SU-DHL-6 (cell line): ENCODE data around the gene SCGB1D1.
A peak's percentile ranks its signal among the peaks of the same experiment; 100 is the strongest.

Experiments used
- EZH2phosphoT487 ChIP-seq: fragments of 200-600 bp; sonication (generic), shearing (Covaris generic); conservative IDR thresholded peaks from 2 replicates; pipeline ENCODE4 v1.6.1; 2018; ENCODE audit warnings: mild to moderate bottlenecking, antibody characterized with exemption, low read length, moderate library complexity, mixed read lengths
- TF ChIP-seq, protein P1 (sequence below): fragments of 200-600 bp; sonication (generic); IDR thresholded peaks from one replicate; pipeline ENCODE4 v1.5.1; 2017; ENCODE audit warnings: antibody characterized with exemption, mild to moderate bottlenecking, low read length, moderate library complexity; ENCODE audit not compliant: insufficient read depth, poor library complexity, severe bottlenecking

DNA sequence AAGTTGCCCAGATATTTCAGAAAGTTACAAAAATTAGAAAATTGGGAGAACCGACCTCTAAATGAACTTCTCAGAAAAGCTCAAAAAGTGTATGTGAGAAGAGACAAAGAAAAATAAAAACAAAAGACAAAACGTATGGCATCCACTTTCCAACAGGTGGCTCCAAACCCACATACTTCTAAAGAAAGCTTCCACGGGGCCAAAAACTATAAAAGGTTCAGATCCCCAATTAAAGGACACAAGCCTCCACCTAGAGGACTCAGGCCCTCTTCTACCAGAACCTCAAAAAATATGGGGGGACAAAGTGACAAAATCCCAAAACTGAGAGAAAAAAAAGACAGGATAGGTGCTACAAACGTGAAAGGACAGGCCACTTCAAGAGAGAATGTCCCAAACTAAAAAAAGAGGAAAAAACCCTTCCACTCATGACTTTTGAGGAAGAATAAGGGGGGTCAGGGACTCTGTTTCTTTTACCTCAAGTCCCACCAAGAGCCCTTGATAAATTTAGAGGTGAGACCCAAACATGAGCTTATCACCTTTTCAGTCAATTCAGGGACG is 27.3 kb downstream of the SCGB1D1 start:
- no peak for TF ChIP-seq EZH2phosphoT487
- TF ChIP-seq, protein P1, sequence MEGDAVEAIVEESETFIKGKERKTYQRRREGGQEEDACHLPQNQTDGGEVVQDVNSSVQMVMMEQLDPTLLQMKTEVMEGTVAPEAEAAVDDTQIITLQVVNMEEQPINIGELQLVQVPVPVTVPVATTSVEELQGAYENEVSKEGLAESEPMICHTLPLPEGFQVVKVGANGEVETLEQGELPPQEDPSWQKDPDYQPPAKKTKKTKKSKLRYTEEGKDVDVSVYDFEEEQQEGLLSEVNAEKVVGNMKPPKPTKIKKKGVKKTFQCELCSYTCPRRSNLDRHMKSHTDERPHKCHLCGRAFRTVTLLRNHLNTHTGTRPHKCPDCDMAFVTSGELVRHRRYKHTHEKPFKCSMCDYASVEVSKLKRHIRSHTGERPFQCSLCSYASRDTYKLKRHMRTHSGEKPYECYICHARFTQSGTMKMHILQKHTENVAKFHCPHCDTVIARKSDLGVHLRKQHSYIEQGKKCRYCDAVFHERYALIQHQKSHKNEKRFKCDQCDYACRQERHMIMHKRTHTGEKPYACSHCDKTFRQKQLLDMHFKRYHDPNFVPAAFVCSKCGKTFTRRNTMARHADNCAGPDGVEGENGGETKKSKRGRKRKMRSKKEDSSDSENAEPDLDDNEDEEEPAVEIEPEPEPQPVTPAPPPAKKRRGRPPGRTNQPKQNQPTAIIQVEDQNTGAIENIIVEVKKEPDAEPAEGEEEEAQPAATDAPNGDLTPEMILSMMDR: peak; percentile 15
